GM06990 (cell line): ENCODE results near the gene BRI3.

Experiments used
- DNase-seq: peaks from one replicate; pipeline ENCODE4 v3.0.0-alpha.2; 2011; ENCODE audit not compliant: insufficient read length; ENCODE audit errors: extremely low read depth
- H3K27me3 ChIP-seq: replicated peaks from 2 replicates; pipeline ENCODE4 v1.6.0; 2011; ENCODE audit warnings: low read length; ENCODE audit not compliant: control insufficient read depth, insufficient read depth
- H3K36me3 ChIP-seq: 2 replicates; pipeline ENCODE4 v1.5.1; 2011; ENCODE audit warnings: low read length; ENCODE audit not compliant: control insufficient read depth, insufficient read depth
- H3K4me3 ChIP-seq: replicated peaks from 2 replicates; pipeline ENCODE4 v1.5.1; 2011; ENCODE audit warnings: low read depth, mild to moderate bottlenecking, control low read depth, low read length
- TF ChIP-seq, protein P1 (sequence below): IDR thresholded peaks from 2 replicates; pipeline ENCODE4 v1.5.1; 2011; ENCODE audit warnings: low read length, control low read depth, mild to moderate bottlenecking, inconsistent platforms; ENCODE audit not compliant: insufficient read depth, poor library complexity, severe bottlenecking

BRI3 gene

DNA sequence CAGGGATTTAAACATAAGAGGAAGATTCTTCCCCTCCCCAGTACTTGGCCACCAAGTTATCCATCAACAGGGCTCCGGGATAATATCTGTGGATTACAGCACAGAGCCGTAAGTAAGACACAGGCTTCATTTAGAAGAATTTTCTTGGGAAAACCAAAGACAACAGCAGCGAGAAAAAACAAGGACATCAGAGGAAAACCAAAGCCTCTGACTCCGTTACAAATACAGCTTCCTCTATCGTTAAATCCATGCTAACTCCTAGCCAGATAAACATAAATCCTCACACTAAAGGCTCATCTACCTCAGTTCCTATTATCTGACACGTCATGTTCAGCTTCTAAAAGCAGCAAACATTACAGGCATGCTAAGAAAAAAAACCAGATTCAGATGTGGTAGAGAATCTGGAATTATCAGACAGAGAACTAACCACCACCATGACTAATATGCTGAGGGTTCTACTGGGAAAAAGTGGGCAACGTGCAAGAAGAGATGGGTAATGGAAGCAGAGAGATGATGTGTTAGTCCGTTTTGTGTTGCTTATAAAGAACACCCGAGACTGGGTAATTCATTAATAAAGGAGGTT is 48.4 kb downstream of the BRI3 start:
- no peak for DNase-seq
- TF ChIP-seq, protein P1, sequence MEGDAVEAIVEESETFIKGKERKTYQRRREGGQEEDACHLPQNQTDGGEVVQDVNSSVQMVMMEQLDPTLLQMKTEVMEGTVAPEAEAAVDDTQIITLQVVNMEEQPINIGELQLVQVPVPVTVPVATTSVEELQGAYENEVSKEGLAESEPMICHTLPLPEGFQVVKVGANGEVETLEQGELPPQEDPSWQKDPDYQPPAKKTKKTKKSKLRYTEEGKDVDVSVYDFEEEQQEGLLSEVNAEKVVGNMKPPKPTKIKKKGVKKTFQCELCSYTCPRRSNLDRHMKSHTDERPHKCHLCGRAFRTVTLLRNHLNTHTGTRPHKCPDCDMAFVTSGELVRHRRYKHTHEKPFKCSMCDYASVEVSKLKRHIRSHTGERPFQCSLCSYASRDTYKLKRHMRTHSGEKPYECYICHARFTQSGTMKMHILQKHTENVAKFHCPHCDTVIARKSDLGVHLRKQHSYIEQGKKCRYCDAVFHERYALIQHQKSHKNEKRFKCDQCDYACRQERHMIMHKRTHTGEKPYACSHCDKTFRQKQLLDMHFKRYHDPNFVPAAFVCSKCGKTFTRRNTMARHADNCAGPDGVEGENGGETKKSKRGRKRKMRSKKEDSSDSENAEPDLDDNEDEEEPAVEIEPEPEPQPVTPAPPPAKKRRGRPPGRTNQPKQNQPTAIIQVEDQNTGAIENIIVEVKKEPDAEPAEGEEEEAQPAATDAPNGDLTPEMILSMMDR = no peak
- no peak overlapping the region for H3K4me3 ChIP-seq
- peaks cover 7% of the 10 kb centered on the region for H3K36me3 ChIP-seq
- no peaks in the 10 kb centered on the region for H3K27me3 ChIP-seq

DNA sequence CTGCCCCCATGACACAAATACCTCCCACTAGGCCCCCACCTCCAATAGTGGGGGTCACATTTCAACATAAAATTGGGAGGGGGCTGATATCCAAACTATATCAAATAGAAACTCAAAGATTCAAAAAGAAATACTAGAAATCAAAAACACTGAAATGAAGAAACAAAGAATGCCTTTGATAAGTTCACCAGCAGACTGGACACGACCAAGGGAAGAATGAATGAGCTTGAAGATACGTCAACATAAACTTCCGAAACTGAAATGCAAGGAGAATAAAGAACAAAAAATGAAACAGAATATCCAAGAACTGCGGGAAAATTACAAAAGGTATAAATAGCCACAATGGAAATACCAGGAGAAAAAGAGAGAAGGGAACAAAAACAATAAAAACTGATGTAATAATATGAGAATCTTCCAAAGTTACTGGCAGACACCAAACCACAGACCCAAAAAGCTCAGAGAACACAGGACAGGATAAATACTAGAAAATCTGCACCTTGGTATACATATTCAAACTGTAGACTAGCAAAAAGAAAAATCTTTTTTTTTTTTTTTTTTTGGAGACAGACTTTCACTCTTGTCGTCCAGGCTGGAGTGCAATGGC is 49.5 kb downstream of the BRI3 start:
- TF ChIP-seq, protein P1 = no peak
- Histone ChIP-seq H3K4me3 (no peak overlapping the region), H3K36me3 (peaks cover 3% of the 10 kb centered on the region), H3K27me3 (no peaks in the 10 kb centered on the region)
- DNase-seq = no peak

DNA sequence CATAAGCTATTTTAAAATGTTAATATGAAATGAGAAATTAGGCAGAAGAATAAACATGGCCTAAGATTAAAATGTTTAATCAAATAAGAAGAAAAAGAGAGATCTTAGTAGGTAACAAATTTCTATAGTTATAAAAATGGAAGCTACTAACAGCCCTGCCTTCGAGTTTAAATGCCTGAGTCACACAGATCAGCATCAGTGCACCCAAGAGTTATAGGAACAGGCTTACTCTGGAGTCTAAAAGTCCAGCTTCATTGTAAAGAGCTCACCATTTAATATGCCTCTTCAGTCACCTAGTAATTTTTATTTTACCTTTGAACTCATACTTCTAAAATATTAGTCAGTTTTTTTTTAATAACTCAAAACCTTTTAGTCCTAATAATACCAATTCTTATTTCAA is 52.6 kb downstream of the BRI3 start:
- TF ChIP-seq, protein P1 = no peak
- H3K4me3 ChIP-seq = no peak overlapping the region
- no peak for DNase-seq

DNA sequence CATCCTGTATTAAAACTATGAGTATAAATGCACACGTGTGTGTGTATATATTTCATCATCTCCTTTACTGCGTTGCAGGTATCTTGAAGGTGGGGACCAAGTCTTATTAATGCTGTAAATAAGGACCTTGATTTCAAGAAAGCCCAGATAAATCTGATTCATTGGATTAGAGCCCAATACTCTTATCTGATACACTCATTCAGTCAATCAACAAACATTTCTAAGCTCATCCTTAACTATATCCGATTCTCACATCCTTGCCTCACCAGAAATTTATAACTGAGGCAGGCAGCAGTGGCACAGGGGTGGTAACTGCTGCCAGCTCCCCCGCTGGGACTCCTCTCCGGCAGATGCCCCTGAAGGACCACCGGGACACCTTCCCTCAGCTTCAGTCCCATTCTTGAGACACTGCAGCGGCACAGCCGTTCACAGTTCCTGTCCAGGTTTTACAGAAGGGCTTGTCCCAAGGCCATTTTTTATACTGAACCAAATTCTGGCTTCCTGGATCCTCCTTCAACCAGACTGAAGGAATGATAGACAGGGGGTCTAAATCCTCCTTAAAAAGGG is 54.0 kb downstream of the BRI3 start:
- H3K36me3 ChIP-seq = peaks cover 6% of the 10 kb centered on the region; the same call in 1 of the 2 replicates
- TF ChIP-seq, protein P1 = no peak
- no peaks in the 10 kb centered on the region for H3K27me3 ChIP-seq
- no peak for DNase-seq
- H3K4me3 ChIP-seq = no peak overlapping the region

More for the DNA sequence above, 52.6 kb downstream of the BRI3 start:
- no peaks in the 10 kb centered on the region for H3K27me3 ChIP-seq
- H3K36me3 ChIP-seq = peaks cover 3% of the 10 kb centered on the region

DNA sequence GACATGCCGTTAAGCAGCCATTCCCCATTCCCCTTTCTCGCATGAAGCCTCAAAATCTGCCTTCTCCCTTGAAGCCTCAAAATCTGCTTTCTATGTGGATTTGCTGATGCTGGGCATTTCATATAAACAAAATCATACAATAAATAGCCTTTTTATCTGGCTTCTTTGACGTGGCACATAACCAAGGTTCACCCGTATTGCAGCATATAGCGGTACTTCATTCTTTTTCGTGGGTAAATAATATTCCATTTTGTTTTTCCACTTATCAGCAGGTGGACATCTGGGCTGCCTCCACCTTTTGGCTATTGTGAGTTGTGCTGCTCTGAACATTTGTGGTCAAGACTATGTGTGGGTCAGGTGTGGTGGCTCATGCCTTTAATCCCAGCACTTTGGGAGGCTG is 57.0 kb downstream of the BRI3 start:
- no peaks in the 10 kb centered on the region for H3K27me3 ChIP-seq
- H3K4me3 ChIP-seq = no peak overlapping the region
- no peak for DNase-seq
- H3K36me3 ChIP-seq = peaks cover 3% of the 10 kb centered on the region; the same call in 1 of the 2 replicates
- TF ChIP-seq, protein P1 = no peak

DNA sequence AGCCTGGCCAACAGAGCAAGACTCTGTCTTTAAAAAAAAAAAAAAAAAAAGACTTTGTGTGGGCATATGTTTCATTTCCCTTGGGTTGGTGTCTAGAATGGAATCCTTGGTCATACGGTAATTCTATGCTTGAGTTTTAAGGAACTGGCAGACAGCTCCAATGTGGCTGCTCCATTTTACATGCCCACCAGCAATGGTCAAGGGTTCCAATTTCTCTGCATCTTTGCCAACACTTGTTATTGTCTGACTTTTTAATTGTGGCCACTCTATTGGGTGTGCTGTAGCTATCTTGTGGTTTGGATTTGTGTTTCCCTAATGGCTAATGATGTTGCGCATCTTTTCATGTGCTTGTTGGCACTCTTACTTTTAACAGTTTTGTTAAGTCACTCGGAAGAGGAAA is 57.6 kb downstream of the BRI3 start:
- Histone ChIP-seq H3K27me3 (no peaks in the 10 kb centered on the region), H3K4me3 (no peak overlapping the region), H3K36me3 (peaks cover 3% of the 10 kb centered on the region)
- no peak for DNase-seq
- TF ChIP-seq, protein P1 = no peak
